Urothelium cell line (cell line): ENCODE measurements around the gene VDAC2.

Experiments used
- DNase-seq: peaks from one replicate; pipeline ENCODE4 v3.0.0; 2011; ENCODE audit warnings: low spot score, mixed read lengths
- FAIRE-seq: peaks from 2 replicates; lab custom pipeline; 2011; peaks lifted over from hg19 to GRCh38; lab: Jason Lieb, UNC

Gene VDAC2

GRCh38 chr10:75245354-75246250, 35.0 kb downstream of the VDAC2 start:
- FAIRE-seq (no peak), DNase-seq (no peak)

GRCh38 chr10:75246506-75246905, 35.9 kb downstream of the VDAC2 start:
- DNase-seq (no peak), FAIRE-seq (no peak)

GRCh38 chr10:75247797-75248196, 37.2 kb downstream of the VDAC2 start:
- no peak for DNase-seq
- FAIRE-seq = peak; percentile 76

- no peak for FAIRE-seq
- peak; percentile 63 for DNase-seq
Measured at GRCh38 chr10:75250934-75251333, 40.3 kb downstream of the VDAC2 start.

- FAIRE-seq (no peak), DNase-seq (no peak)
Measured at GRCh38 chr10:75253281-75254220, 43.0 kb downstream of the VDAC2 start.

- no peak for DNase-seq
- FAIRE-seq = no peak
Measured at GRCh38 chr10:75254739-75255138, 44.1 kb downstream of the VDAC2 start.

GRCh38 chr10:75260990-75261389, 50.4 kb downstream of the VDAC2 start:
- FAIRE-seq = no peak

GRCh38 chr10:75261813-75262705, 51.5 kb downstream of the VDAC2 start:
- FAIRE-seq (peak; percentile 13), DNase-seq (no peak)

More at GRCh38 chr10:75260990-75261389, 50.4 kb downstream of the VDAC2 start:
- DNase-seq = no peak

- no peak for DNase-seq
- peak; percentile 37 for FAIRE-seq
Measured at GRCh38 chr10:75263806-75264205, 53.2 kb downstream of the VDAC2 start.

GRCh38 chr10:75265856-75266255, 55.3 kb downstream of the VDAC2 start:
- no peak for FAIRE-seq
- DNase-seq = no peak

GRCh38 chr10:75266945-75267344, 56.3 kb downstream of the VDAC2 start:
- FAIRE-seq = no peak
- DNase-seq = no peak

GRCh38 chr10:75269605-75270004, 59.0 kb downstream of the VDAC2 start:
- FAIRE-seq (no peak), DNase-seq (no peak)

- FAIRE-seq = no peak
- no peak for DNase-seq
Measured at GRCh38 chr10:75272094-75272493, 61.5 kb downstream of the VDAC2 start.

GRCh38 chr10:75272896-75273295, 62.3 kb downstream of the VDAC2 start:
- no peak for FAIRE-seq

GRCh38 chr10:75276069-75276872, 65.7 kb downstream of the VDAC2 start:
- no peak for FAIRE-seq
- no peak for DNase-seq

More at GRCh38 chr10:75272896-75273295, 62.3 kb downstream of the VDAC2 start:
- no peak for DNase-seq

- FAIRE-seq (peak; percentile 68), DNase-seq (no peak)
Measured at GRCh38 chr10:75280236-75280635, 69.6 kb downstream of the VDAC2 start.
